Panc1 (cell line): ENCODE results near the gene RNF144B. TPM values are rescaled to one million over a fixed set of nuclear protein-coding genes. Genes with fewer than 3 reads are reported as not detected.

Experiments
- ATAC-seq: fragments of 200-7000 bp; cut with Tn5 transposase; 2 replicates; pipeline ENCODE4 v1.9.1; 2020; ENCODE audit warnings: mild to moderate bottlenecking, moderate library complexity
- BruUV-seq: library from RNA; stranded (reverse); fragments of 400-500 nt; replicated peaks from 2 replicates; lab custom pipeline; 2021; lab: Mats Ljungman, UMichigan
- CTCF ChIA-PET: fragments of 300-600 bp; sonication (Branson Sonifier 250); formaldehyde crosslinking; loops from one replicate; lab custom pipeline; 2022; ENCODE audit warnings: antibody characterized with exemption; lab: Charles Lee
- POLR2A ChIA-PET: fragments of 300-600 bp; sonication (Branson Sonifier 250); formaldehyde crosslinking; loops from one replicate; lab custom pipeline; 2022; ENCODE audit warnings: antibody characterized with exemption; lab: Charles Lee
- DNase-seq: peaks from one replicate; pipeline ENCODE4 v3.0.0-alpha.2; 2010; ENCODE audit warnings: low read depth, low spot score
- H3K27ac ChIP-seq: 2 replicates; pipeline ENCODE4 v1.5.1; 2011; ENCODE audit warnings: mild to moderate bottlenecking, low read length, inconsistent platforms
- H3K27me3 ChIP-seq: fragments of 200-500 bp; sonication (Bioruptor generic); 2 replicates; pipeline ENCODE4 v1.6.0; 2014; ENCODE audit warnings: low read length, inconsistent platforms; ENCODE audit not compliant: control insufficient read depth, insufficient read depth
- H3K36me3 ChIP-seq: fragments of 200-500 bp; sonication (Bioruptor generic); 2 replicates; pipeline ENCODE4 v1.5.1; 2014; ENCODE audit warnings: inconsistent platforms, mild to moderate bottlenecking, low read length, moderate library complexity; ENCODE audit not compliant: control insufficient read depth, insufficient read depth
- H3K4me1 ChIP-seq: 2 replicates; pipeline ENCODE4 v1.5.1; 2011; ENCODE audit warnings: inconsistent platforms, mild to moderate bottlenecking, low read length, moderate library complexity; ENCODE audit not compliant: control insufficient read depth, insufficient read depth
- H3K4me3 ChIP-seq, 2 experiments: 2 replicates each; pipeline ENCODE4 v1.5.1; 2011 to 2012; ENCODE audit warnings: low read depth in 2 of 2, low read length in 2 of 2, mild to moderate bottlenecking in 2 of 2, inconsistent platforms in 1 of 2, moderate library complexity in 1 of 2
- H3K9me3 ChIP-seq: fragments of 200-500 bp; sonication (Bioruptor generic); 2 replicates; pipeline ENCODE4 v1.5.1; 2014; ENCODE audit warnings: low read depth, mild to moderate bottlenecking, inconsistent platforms, low read length, moderate library complexity; ENCODE audit not compliant: control insufficient read depth, insufficient read depth
- CTCF ChIP-seq: fragments of 450-650 bp; IDR thresholded peaks from 2 replicates; pipeline ENCODE4 v1.5.1; 2017; ENCODE audit warnings: mild to moderate bottlenecking
- POLR2AphosphoS5 ChIP-seq: IDR thresholded peaks from 2 replicates; pipeline ENCODE4 v1.6.1; 2012; ENCODE audit warnings: mild to moderate bottlenecking, low read depth, low read length, moderate library complexity
- REST ChIP-seq, 2 experiments: IDR thresholded peaks; 2 replicates each; pipeline ENCODE4 v1.6.1; 2011 to 2012; ENCODE audit warnings: low read depth in 2 of 2, control low read depth in 1 of 2, low read length in 1 of 2, mild to moderate bottlenecking in 1 of 2, moderate library complexity in 1 of 2; ENCODE audit not compliant: insufficient read depth in 1 of 2
- SIN3A ChIP-seq: IDR thresholded peaks from 2 replicates; pipeline ENCODE4 v1.6.1; 2012; ENCODE audit warnings: low read depth, mild to moderate bottlenecking, low read length, moderate library complexity, borderline replicate concordance; ENCODE audit not compliant: insufficient read depth
- TCF7L2 ChIP-seq: IDR thresholded peaks from 2 replicates; pipeline ENCODE4 v1.6.1; 2011; ENCODE audit warnings: mild to moderate bottlenecking, low read depth, low read length, inconsistent platforms
- in situ Hi-C: cut with HindIII; loops from 2 replicates; pipeline ENCODE4 v1.10.0; 2016; ENCODE audit warnings: low sequenced_read_pairs, low pct_unique_long_range_greater_than_20kb
- intact Hi-C: fragments of 100-400 bp; cut with micrococcal nuclease; formaldehyde crosslinking; loops from one replicate; pipeline ENCODE4 v1.10.0; 2022; ENCODE audit not compliant: unreplicated experiment
- total RNA-seq: library from RNA; stranded (reverse); gene quantifications from one replicate; pipeline ENCODE4 v1.2.1, GENCODE V29; 2021; ENCODE audit not compliant: unreplicated experiment

The RNF144B gene
- total RNA-seq, 1 experiment from 2014 or later, result 5.6 TPM

- ATAC-seq, result no peak
- in situ Hi-C loops (no loop called here), intact Hi-C loops (no loop called here)
- DNase-seq, result no peak
- no peaks in the 10 kb centered on the region for H3K27me3 ChIP-seq
- H3K27ac ChIP-seq, result no peak overlapping the region
- BruUV-seq, result no TSS peak
- no peaks in the 10 kb centered on the region for H3K9me3 ChIP-seq
- CTCF ChIA-PET, result no interaction called here
- TF ChIP-seq SIN3A (no peak), TCF7L2 (no peak), REST (IDR thresholded peaks at IDR 0.05; ENCODE audit: insufficient read depth in 1 of 2, low read depth in 2 of 2, low read length in 1 of 2) (no peak), POLR2AphosphoS5 (no peak), CTCF (no peak)
- no peak overlapping the region for H3K4me3 ChIP-seq
- H3K36me3 ChIP-seq, result no peaks in the 10 kb centered on the region
- H3K4me1 ChIP-seq, result no peaks in the 10 kb centered on the region
- POLR2A ChIA-PET, result no interaction called here
Measured at GRCh38 chr6:18491308-18492045, 104.3 kb downstream of the RNF144B start.

GRCh38 chr6:18492972-18493371, 105.8 kb downstream of the RNF144B start:
- in situ Hi-C loops (no loop called here), intact Hi-C loops (no loop called here)
- ATAC-seq (no peak), DNase-seq (no peak)
- Histone ChIP-seq H3K27ac (no peak overlapping the region), H3K4me1 (no peaks in the 10 kb centered on the region), H3K9me3 (no peaks in the 10 kb centered on the region), H3K27me3 (no peaks in the 10 kb centered on the region), H3K4me3 (no peak overlapping the region), H3K36me3 (no peaks in the 10 kb centered on the region)
- TF ChIP-seq TCF7L2, result no peak
- no peak for TF ChIP-seq CTCF
- TF ChIP-seq REST (IDR thresholded peaks at IDR 0.05; ENCODE audit: insufficient read depth in 1 of 2, low read depth in 2 of 2, low read length in 1 of 2), result no peak
- TF ChIP-seq SIN3A, result no peak
- no peak for TF ChIP-seq POLR2AphosphoS5
- CTCF ChIA-PET, result no interaction called here
- POLR2A ChIA-PET, result no interaction called here
- BruUV-seq, result no TSS peak
